Osteocyte (in vitro differentiated cells): ENCODE measurements around the gene IFI27. TPM values are rescaled to one million over a fixed set of nuclear protein-coding genes. Genes with fewer than 3 reads are reported as not detected.

Experiments
- DNase-seq: peaks from one replicate; pipeline ENCODE4 v3.0.0; 2021; ENCODE audit warnings: mixed read lengths; ENCODE audit not compliant: unreplicated experiment; ENCODE audit errors: extremely low spot score
- H3K27ac Mint-ChIP-seq: one replicate; pipeline ENCODE4 v1.8.0; 2021; ENCODE audit warnings: mild to moderate bottlenecking, mixed read lengths; ENCODE audit not compliant: unreplicated experiment
- H3K27me3 Mint-ChIP-seq: one replicate; pipeline ENCODE4 v1.8.0; 2021; ENCODE audit warnings: mixed read lengths; ENCODE audit not compliant: unreplicated experiment
- H3K36me3 Mint-ChIP-seq: one replicate; pipeline ENCODE4 v1.8.0; 2021; ENCODE audit warnings: mixed read lengths; ENCODE audit not compliant: unreplicated experiment
- H3K4me1 Mint-ChIP-seq: one replicate; pipeline ENCODE4 v1.8.0; 2021; ENCODE audit warnings: mixed read lengths; ENCODE audit not compliant: unreplicated experiment
- H3K4me3 Mint-ChIP-seq: one replicate; pipeline ENCODE4 v1.8.0; 2021; ENCODE audit warnings: mild to moderate bottlenecking, moderate library complexity, mixed read lengths; ENCODE audit not compliant: unreplicated experiment
- H3K9me3 Mint-ChIP-seq: one replicate; pipeline ENCODE4 v1.8.0; 2021; ENCODE audit warnings: mixed read lengths; ENCODE audit not compliant: unreplicated experiment
- CTCF ChIP-seq: fragments of 200-600 bp; sonication (generic); IDR thresholded peaks from 2 replicates; pipeline ENCODE4 v1.5.0; 2021; ENCODE audit warnings: antibody characterized with exemption, mild to moderate bottlenecking, moderate library complexity
- total RNA-seq: library from RNA; stranded (reverse); gene quantifications from 2 replicates; pipeline ENCODE4 v1.2.1, GENCODE V29; 2021

IFI27 gene
- total RNA-seq, 1 donor from 2014 or later = 2.6 TPM

GRCh38 chr14:94102768-94103482 is 7.6 kb upstream of the IFI27 start:
- TF ChIP-seq CTCF = no peak
- peaks cover 6% of the 10 kb centered on the region for H3K36me3 Mint-ChIP-seq
- peaks cover 5% of the 10 kb centered on the region for H3K4me1 Mint-ChIP-seq
- no peaks in the 10 kb centered on the region for H3K27me3 Mint-ChIP-seq
- H3K9me3 Mint-ChIP-seq = no peaks in the 10 kb centered on the region
- DNase-seq = no peak
- H3K27ac Mint-ChIP-seq = no peak overlapping the region
- H3K4me3 Mint-ChIP-seq = no peak overlapping the region

DNA sequence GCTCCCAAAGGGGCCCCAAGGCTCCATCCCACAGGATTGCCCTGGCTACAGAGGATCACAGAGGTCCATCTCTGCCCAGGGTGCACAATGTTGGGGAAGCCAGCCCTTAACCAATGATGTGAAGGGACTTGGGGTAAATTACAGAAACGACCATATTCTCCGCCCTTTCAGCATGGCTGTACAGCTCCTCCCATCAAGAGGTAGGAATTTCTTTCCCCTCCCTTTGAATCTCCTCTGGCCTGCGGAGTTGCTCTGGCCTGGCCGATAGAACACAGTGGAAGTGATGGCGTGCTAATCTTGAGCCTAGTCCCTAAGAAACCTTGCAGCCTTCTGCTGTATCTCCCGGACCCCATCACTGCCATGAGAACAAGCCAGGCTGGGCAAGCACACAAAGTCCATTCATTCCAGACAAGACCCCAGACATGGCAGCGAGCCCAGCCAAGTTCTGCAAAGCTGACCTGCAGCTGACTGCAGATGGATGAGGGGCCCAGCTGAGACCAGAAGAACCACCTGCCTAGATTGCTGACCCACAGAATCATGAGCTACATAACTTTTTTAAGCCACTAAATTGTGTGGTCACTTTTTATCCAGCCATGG is 6.9 kb upstream of the IFI27 start:
- Mint-ChIP-seq H3K36me3 (peaks cover 3% of the 10 kb centered on the region), H3K4me3 (no peak overlapping the region), H3K9me3 (no peaks in the 10 kb centered on the region), H3K27ac (no peak overlapping the region), H3K4me1 (peaks cover 5% of the 10 kb centered on the region), H3K27me3 (no peaks in the 10 kb centered on the region)
- no peak for TF ChIP-seq CTCF
- DNase-seq = no peak

DNA sequence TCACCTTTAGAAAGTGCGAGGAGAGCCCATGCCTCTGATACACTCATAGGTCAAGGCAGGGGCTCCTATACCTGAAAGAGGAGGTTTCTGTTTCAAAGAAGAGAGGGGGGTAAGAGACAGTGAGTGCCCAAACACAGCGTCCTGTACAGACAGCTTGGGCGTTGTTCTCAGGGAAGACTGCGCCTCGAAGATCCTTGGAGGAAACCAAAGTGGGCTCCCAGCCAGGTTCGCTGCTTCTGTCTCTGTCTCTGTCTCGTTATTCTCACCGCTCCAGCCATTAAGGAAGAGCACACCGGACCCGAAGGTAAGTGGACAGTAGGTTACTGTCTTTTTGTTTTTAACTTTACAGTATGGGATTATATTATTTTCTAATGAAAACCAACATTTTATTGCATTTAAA is 5.8 kb upstream of the IFI27 start:
- H3K4me3 Mint-ChIP-seq = no peak overlapping the region
- no peaks in the 10 kb centered on the region for H3K36me3 Mint-ChIP-seq
- no peak overlapping the region for H3K27ac Mint-ChIP-seq
- peaks cover 5% of the 10 kb centered on the region for H3K4me1 Mint-ChIP-seq
- no peaks in the 10 kb centered on the region for H3K9me3 Mint-ChIP-seq
- DNase-seq = no peak
- H3K27me3 Mint-ChIP-seq = no peaks in the 10 kb centered on the region
- no peak for TF ChIP-seq CTCF

DNA sequence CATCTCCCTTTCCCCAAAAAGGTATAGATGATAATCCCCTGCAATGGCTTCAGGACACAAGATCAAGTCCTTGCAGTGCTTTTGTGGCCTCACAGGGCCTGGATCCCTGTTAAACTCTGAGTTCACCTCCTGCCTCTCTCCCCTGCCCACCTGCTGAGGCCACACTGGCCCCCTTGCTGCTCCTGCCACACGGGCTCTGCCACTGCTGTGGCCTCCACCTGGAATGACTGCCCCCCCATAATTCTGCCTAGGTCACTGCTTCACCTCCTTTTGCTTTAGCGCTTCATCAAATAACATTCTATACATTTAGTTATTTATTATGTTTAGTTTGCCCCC is 653 bp upstream of the IFI27 start:
- Mint-ChIP-seq H3K27me3 (no peaks in the 10 kb centered on the region), H3K4me3 (no peak overlapping the region), H3K27ac (no peak overlapping the region), H3K36me3 (no peaks in the 10 kb centered on the region), H3K9me3 (no peaks in the 10 kb centered on the region), H3K4me1 (peaks cover 6% of the 10 kb centered on the region)
- no peak for TF ChIP-seq CTCF
- peak; percentile 49 for DNase-seq

- Mint-ChIP-seq H3K4me3 (no peak overlapping the region), H3K9me3 (no peaks in the 10 kb centered on the region), H3K36me3 (no peaks in the 10 kb centered on the region), H3K4me1 (peaks cover 9% of the 10 kb centered on the region), H3K27me3 (peaks cover 4% of the 10 kb centered on the region), H3K27ac (no peak overlapping the region)
- TF ChIP-seq CTCF = no peak
- peak; percentile 83 for DNase-seq
Measured at GRCh38 chr14:94111276-94112095, 950 bp downstream of the IFI27 start.
